Cerebellar nuclear complex (tissue), 1 donor: ENCODE data around the gene METTL13.

Experiments
- DNase-seq, 2 experiments: peaks; one replicate each; lab custom pipeline; 2025; lab: John Stamatoyannopoulos, UW

The METTL13 gene

GRCh38 chr1:171803045-171803444 is 21.6 kb downstream of the METTL13 start:
- DNase-seq: no peak

- DNase-seq: no peak
Observed at GRCh38 chr1:171803461-171804022, 22.1 kb downstream of the METTL13 start.

- DNase-seq: no peak
Observed at GRCh38 chr1:171805395-171806115, 24.1 kb downstream of the METTL13 start.

GRCh38 chr1:171807556-171807955 is 26.1 kb downstream of the METTL13 start:
- DNase-seq: no peak

GRCh38 chr1:171809834-171810233 is 28.4 kb downstream of the METTL13 start:
- DNase-seq: no peak

- no peak for DNase-seq
Observed at GRCh38 chr1:171811672-171812071, 30.2 kb downstream of the METTL13 start.

GRCh38 chr1:171814692-171815091 is 33.2 kb downstream of the METTL13 start:
- DNase-seq: no peak

- no peak for DNase-seq
Observed at GRCh38 chr1:171816300-171816901, 34.9 kb downstream of the METTL13 start.

- no peak for DNase-seq
Observed at GRCh38 chr1:171817511-171818265, 36.2 kb downstream of the METTL13 start.

- no peak for DNase-seq
Observed at GRCh38 chr1:171819946-171820345, 38.5 kb downstream of the METTL13 start.

GRCh38 chr1:171826973-171827372 is 45.5 kb downstream of the METTL13 start:
- no peak for DNase-seq

- no peak for DNase-seq
Observed at GRCh38 chr1:171828794-171829193, 47.3 kb downstream of the METTL13 start.

GRCh38 chr1:171833091-171833825 is 51.8 kb downstream of the METTL13 start:
- DNase-seq: no peak

GRCh38 chr1:171834821-171835220 is 53.4 kb downstream of the METTL13 start:
- DNase-seq: peak in 1 of 2 experiments; percentile 68

GRCh38 chr1:171835891-171836290 is 54.4 kb downstream of the METTL13 start:
- DNase-seq: no peak

GRCh38 chr1:171841050-171841910 is 59.8 kb downstream of the METTL13 start, which contains the start of gene DNM3:
TSS of gene DNM3 (plus strand) at chr1:171841498. CDS start at chr1:171841657, 159 bp downstream.
- peak in 1 of 2 experiments; percentile 38 for DNase-seq

- peak; percentile 10 to 34 for DNase-seq
Observed at GRCh38 chr1:171841931-171842761, 60.7 kb downstream of the METTL13 start.

- no peak for DNase-seq
Observed at GRCh38 chr1:171844381-171844780, 62.9 kb downstream of the METTL13 start.

- DNase-seq: no peak
Observed at GRCh38 chr1:171845998-171846397, 64.5 kb downstream of the METTL13 start.
